HEK293 (cell line): ENCODE data around the gene EHMT1.

ENCODE experiments used
- BCL11A ChIP-seq: fragments of 450-650 bp; formaldehyde crosslinking; IDR thresholded peaks from 2 replicates; pipeline ENCODE4 v1.5.1; 2016; ENCODE audit warnings: low read depth, missing biosample characterization, missing genetic modification characterization
- MYNN ChIP-seq: fragments of 450-650 bp; formaldehyde crosslinking; IDR thresholded peaks from 2 replicates; pipeline ENCODE4 v1.5.1; 2016; ENCODE audit warnings: missing biosample characterization, missing genetic modification characterization, borderline replicate concordance
- YY1 ChIP-seq: fragments of 450-650 bp; formaldehyde crosslinking; IDR thresholded peaks from 2 replicates; pipeline ENCODE4 v1.5.1; 2018; ENCODE audit warnings: missing biosample characterization, missing genetic modification characterization
- ZBTB20 ChIP-seq: fragments of 450-650 bp; formaldehyde crosslinking; IDR thresholded peaks from 2 replicates; pipeline ENCODE4 v1.5.1; 2016; ENCODE audit warnings: missing biosample characterization, missing genetic modification characterization
- ZBTB21 ChIP-seq: fragments of 450-650 bp; formaldehyde crosslinking; IDR thresholded peaks from 2 replicates; pipeline ENCODE4 v1.5.1; 2017; ENCODE audit warnings: missing biosample characterization, missing genetic modification characterization
- ZNF10 ChIP-seq: fragments of 450-650 bp; formaldehyde crosslinking; IDR thresholded peaks from 2 replicates; pipeline ENCODE4 v1.5.1; 2017; ENCODE audit warnings: missing biosample characterization, missing genetic modification characterization
- ZNF366 ChIP-seq: fragments of 450-650 bp; formaldehyde crosslinking; conservative IDR thresholded peaks from 2 replicates; pipeline ENCODE4 v1.5.1; 2016; ENCODE audit warnings: missing biosample characterization, missing genetic modification characterization
- ZNF654 ChIP-seq: fragments of 450-650 bp; formaldehyde crosslinking; IDR thresholded peaks from 2 replicates; pipeline ENCODE4 v1.5.1; 2016; ENCODE audit warnings: low read depth, missing biosample characterization, missing genetic modification characterization
- TF ChIP-seq, protein P1 (sequence below): fragments of 450-650 bp; formaldehyde crosslinking; IDR thresholded peaks from 2 replicates; pipeline ENCODE4 v1.5.1; 2016; ENCODE audit warnings: missing biosample characterization, missing genetic modification characterization
- TF ChIP-seq, protein P2 (sequence below): fragments of 450-650 bp; formaldehyde crosslinking; IDR thresholded peaks from 2 replicates; pipeline ENCODE4 v1.5.1; 2016; ENCODE audit warnings: missing biosample characterization, missing genetic modification characterization, low read depth
- TF ChIP-seq, protein P3 (sequence below): fragments of 450-650 bp; formaldehyde crosslinking; IDR thresholded peaks from 2 replicates; pipeline ENCODE4 v1.5.1; 2016; ENCODE audit warnings: missing biosample characterization, missing genetic modification characterization
- TF ChIP-seq, protein P4 (sequence below): fragments of 450-650 bp; formaldehyde crosslinking; IDR thresholded peaks from 2 replicates; pipeline ENCODE4 v1.5.1; 2016; ENCODE audit warnings: missing biosample characterization, missing genetic modification characterization
- TF ChIP-seq, protein P5 (sequence below): fragments of 450-650 bp; formaldehyde crosslinking; IDR thresholded peaks from 2 replicates; pipeline ENCODE4 v1.5.1; 2016; ENCODE audit warnings: missing biosample characterization, missing genetic modification characterization

DNA sequence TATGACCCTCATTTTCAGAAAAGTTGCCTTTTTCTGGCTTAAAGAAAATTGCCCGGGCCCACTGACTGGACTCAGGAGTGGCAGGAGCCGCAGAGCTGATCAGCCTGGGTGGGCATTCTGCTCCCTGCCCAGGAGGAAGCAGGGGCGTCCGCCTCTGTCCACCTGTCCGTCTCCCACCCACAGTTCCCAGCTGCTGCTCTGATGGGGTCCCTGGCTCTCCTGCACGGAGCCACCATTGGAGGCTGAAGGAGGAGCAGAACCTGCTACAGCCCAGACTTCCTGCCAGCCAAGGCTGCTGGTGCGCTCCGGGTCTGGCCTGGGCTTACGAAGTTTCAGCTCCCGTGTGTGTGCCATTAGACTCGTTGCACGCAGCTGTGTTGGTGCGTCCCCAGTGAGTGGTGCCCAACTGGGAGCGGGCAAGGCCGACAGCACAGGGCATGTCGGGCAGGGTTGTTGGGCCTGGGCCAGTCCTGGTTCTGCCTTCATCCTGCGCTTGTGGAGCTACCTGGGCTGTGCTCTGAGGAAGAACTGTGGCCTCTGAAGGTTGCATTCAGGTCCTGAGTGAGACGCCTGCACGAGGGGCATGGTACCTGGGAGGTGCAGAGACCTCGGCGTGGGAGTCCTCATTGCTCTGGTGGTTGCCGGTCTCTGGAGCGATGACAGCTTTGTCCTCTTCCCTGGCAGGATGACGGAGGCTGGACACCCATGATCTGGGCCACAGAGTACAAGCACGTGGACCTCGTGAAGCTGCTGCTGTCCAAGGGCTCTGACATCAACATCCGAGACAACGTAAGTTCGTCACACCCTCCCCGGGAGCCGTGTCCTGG is 181.6 kb downstream of the EHMT1 start:
- TF ChIP-seq, protein P1, sequence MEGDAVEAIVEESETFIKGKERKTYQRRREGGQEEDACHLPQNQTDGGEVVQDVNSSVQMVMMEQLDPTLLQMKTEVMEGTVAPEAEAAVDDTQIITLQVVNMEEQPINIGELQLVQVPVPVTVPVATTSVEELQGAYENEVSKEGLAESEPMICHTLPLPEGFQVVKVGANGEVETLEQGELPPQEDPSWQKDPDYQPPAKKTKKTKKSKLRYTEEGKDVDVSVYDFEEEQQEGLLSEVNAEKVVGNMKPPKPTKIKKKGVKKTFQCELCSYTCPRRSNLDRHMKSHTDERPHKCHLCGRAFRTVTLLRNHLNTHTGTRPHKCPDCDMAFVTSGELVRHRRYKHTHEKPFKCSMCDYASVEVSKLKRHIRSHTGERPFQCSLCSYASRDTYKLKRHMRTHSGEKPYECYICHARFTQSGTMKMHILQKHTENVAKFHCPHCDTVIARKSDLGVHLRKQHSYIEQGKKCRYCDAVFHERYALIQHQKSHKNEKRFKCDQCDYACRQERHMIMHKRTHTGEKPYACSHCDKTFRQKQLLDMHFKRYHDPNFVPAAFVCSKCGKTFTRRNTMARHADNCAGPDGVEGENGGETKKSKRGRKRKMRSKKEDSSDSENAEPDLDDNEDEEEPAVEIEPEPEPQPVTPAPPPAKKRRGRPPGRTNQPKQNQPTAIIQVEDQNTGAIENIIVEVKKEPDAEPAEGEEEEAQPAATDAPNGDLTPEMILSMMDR (tag by site-specific recombination): no peak
- TF ChIP-seq ZBTB21 (tag by site-specific recombination) (no peak), BCL11A (tag by site-specific recombination) (no peak), ZNF654 (no peak), ZBTB20 (no peak), ZNF10 (tag by site-specific recombination) (no peak), MYNN (no peak), YY1 (tag by site-specific recombination) (no peak), ZNF366 (no peak)
- TF ChIP-seq, protein P2, sequence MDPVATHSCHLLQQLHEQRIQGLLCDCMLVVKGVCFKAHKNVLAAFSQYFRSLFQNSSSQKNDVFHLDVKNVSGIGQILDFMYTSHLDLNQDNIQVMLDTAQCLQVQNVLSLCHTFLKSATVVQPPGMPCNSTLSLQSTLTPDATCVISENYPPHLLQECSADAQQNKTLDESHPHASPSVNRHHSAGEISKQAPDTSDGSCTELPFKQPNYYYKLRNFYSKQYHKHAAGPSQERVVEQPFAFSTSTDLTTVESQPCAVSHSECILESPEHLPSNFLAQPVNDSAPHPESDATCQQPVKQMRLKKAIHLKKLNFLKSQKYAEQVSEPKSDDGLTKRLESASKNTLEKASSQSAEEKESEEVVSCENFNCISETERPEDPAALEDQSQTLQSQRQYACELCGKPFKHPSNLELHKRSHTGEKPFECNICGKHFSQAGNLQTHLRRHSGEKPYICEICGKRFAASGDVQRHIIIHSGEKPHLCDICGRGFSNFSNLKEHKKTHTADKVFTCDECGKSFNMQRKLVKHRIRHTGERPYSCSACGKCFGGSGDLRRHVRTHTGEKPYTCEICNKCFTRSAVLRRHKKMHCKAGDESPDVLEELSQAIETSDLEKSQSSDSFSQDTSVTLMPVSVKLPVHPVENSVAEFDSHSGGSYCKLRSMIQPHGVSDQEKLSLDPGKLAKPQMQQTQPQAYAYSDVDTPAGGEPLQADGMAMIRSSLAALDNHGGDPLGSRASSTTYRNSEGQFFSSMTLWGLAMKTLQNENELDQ (tag by site-specific recombination): no peak
- TF ChIP-seq, protein P3, sequence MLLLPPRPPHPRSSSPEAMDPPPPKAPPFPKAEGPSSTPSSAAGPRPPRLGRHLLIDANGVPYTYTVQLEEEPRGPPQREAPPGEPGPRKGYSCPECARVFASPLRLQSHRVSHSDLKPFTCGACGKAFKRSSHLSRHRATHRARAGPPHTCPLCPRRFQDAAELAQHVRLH: no peak
- TF ChIP-seq, protein P4, sequence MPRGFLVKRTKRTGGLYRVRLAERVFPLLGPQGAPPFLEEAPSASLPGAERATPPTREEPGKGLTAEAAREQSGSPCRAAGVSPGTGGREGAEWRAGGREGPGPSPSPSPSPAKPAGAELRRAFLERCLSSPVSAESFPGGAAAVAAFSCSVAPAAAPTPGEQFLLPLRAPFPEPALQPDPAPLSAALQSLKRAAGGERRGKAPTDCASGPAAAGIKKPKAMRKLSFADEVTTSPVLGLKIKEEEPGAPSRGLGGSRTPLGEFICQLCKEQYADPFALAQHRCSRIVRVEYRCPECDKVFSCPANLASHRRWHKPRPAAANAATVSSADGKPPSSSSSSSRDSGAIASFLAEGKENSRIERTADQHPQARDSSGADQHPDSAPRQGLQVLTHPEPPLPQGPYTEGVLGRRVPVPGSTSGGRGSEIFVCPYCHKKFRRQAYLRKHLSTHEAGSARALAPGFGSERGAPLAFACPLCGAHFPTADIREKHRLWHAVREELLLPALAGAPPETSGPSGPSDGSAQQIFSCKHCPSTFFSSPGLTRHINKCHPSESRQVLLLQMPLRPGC (tag by site-specific recombination): no peak
- TF ChIP-seq, protein P5, sequence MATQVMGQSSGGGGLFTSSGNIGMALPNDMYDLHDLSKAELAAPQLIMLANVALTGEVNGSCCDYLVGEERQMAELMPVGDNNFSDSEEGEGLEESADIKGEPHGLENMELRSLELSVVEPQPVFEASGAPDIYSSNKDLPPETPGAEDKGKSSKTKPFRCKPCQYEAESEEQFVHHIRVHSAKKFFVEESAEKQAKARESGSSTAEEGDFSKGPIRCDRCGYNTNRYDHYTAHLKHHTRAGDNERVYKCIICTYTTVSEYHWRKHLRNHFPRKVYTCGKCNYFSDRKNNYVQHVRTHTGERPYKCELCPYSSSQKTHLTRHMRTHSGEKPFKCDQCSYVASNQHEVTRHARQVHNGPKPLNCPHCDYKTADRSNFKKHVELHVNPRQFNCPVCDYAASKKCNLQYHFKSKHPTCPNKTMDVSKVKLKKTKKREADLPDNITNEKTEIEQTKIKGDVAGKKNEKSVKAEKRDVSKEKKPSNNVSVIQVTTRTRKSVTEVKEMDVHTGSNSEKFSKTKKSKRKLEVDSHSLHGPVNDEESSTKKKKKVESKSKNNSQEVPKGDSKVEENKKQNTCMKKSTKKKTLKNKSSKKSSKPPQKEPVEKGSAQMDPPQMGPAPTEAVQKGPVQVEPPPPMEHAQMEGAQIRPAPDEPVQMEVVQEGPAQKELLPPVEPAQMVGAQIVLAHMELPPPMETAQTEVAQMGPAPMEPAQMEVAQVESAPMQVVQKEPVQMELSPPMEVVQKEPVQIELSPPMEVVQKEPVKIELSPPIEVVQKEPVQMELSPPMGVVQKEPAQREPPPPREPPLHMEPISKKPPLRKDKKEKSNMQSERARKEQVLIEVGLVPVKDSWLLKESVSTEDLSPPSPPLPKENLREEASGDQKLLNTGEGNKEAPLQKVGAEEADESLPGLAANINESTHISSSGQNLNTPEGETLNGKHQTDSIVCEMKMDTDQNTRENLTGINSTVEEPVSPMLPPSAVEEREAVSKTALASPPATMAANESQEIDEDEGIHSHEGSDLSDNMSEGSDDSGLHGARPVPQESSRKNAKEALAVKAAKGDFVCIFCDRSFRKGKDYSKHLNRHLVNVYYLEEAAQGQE: no peak
